Fibroblast of skin of abdomen (primary cell): ENCODE results near the gene PARPBP. TPM values are rescaled to one million over a fixed set of nuclear protein-coding genes. Genes with fewer than 3 reads are reported as not detected.
"Not testable (repeated sequence)": the region's sequence is repeated elsewhere in the genome, so short reads cannot be mapped to it uniquely, and the experiment has no call there.

Source experiments
- DNase-seq: peaks from one replicate; pipeline ENCODE4 v3.0.0-alpha.2; 2013
- polyA plus RNA-seq, 2 experiments: library from polyadenylated mRNA; unstranded; fragments of 120-200 nt; gene quantifications; one replicate each; pipeline ENCODE4 v1.2.1, GENCODE V29; 2013; ENCODE audit not compliant: insufficient read length in 2 of 2

The PARPBP gene
- 9.0 TPM for polyA plus RNA-seq (2013, experiment 1 of 2; ENCODE audit: insufficient read length)
- polyA plus RNA-seq (2013, experiment 2 of 2; ENCODE audit: insufficient read length): 9.1 TPM

- DNase-seq: peak; percentile 88
Observed at GRCh38 chr12:102119674-102120563, at the start of gene PARPBP, which contains the start of gene NUP37. TSS of gene PARPBP (plus strand) at chr12:102120183. CDS start at chr12:102123889, 3,706 bp downstream. TSS of gene NUP37 (minus strand) at chr12:102120114. CDS start at chr12:102118518, 1,596 bp downstream.

- not testable (repeated sequence) for DNase-seq
Observed at GRCh38 chr12:102072092-102072491, 47.9 kb upstream of the PARPBP start.

- no peak for DNase-seq
Observed at GRCh38 chr12:102080842-102081241, 39.1 kb upstream of the PARPBP start.

GRCh38 chr12:102089228-102089835, 30.7 kb upstream of the PARPBP start:
- not testable (repeated sequence) for DNase-seq

- peak; percentile 32 for DNase-seq
Observed at GRCh38 chr12:102093319-102093718, 26.7 kb upstream of the PARPBP start.

GRCh38 chr12:102095677-102096263, 24.2 kb upstream of the PARPBP start:
- DNase-seq: peak; percentile 24

- DNase-seq: no peak
Observed at GRCh38 chr12:102096855-102097254, 23.1 kb upstream of the PARPBP start.

- no peak for DNase-seq
Observed at GRCh38 chr12:102106905-102107304, 13.1 kb upstream of the PARPBP start.

- DNase-seq: no peak
Observed at GRCh38 chr12:102107970-102108369, 12.0 kb upstream of the PARPBP start.

- no peak for DNase-seq
Observed at GRCh38 chr12:102110782-102111181, 9.2 kb upstream of the PARPBP start.

- DNase-seq: no peak
Observed at GRCh38 chr12:102114212-102114611, 5.8 kb upstream of the PARPBP start.

- no peak for DNase-seq
Observed at GRCh38 chr12:102116392-102116791, 3.6 kb upstream of the PARPBP start.

- DNase-seq: no peak
Observed at GRCh38 chr12:102118874-102119273, 1.1 kb upstream of the PARPBP start.

GRCh38 chr12:102120564-102120873, 536 bp downstream of the PARPBP start:
- no peak for DNase-seq

GRCh38 chr12:102120886-102121285, 903 bp downstream of the PARPBP start:
- peak; percentile 12 for DNase-seq

GRCh38 chr12:102121328-102121727, 1.3 kb downstream of the PARPBP start:
- not testable (repeated sequence) for DNase-seq

- DNase-seq: not testable (repeated sequence)
Observed at GRCh38 chr12:102130720-102131119, 10.7 kb downstream of the PARPBP start.

- not testable (repeated sequence) for DNase-seq
Observed at GRCh38 chr12:102131442-102131841, 11.5 kb downstream of the PARPBP start.

- DNase-seq: not testable (repeated sequence)
Observed at GRCh38 chr12:102137619-102138018, 17.6 kb downstream of the PARPBP start.

- DNase-seq: not testable (repeated sequence)
Observed at GRCh38 chr12:102142866-102143373, 22.9 kb downstream of the PARPBP start.

GRCh38 chr12:102144221-102144620, 24.2 kb downstream of the PARPBP start:
- DNase-seq: no peak

- DNase-seq: not testable (repeated sequence)
Observed at GRCh38 chr12:102147062-102147587, 27.1 kb downstream of the PARPBP start.

GRCh38 chr12:102155206-102155605, 35.2 kb downstream of the PARPBP start:
- not testable (repeated sequence) for DNase-seq
